HuH-7.5 (cell line): ENCODE results near the gene CASD1.

ENCODE experiments used
- DNase-seq: peaks from one replicate; pipeline ENCODE4 v3.0.0; 2011; ENCODE audit warnings: low spot score

Gene CASD1

DNA sequence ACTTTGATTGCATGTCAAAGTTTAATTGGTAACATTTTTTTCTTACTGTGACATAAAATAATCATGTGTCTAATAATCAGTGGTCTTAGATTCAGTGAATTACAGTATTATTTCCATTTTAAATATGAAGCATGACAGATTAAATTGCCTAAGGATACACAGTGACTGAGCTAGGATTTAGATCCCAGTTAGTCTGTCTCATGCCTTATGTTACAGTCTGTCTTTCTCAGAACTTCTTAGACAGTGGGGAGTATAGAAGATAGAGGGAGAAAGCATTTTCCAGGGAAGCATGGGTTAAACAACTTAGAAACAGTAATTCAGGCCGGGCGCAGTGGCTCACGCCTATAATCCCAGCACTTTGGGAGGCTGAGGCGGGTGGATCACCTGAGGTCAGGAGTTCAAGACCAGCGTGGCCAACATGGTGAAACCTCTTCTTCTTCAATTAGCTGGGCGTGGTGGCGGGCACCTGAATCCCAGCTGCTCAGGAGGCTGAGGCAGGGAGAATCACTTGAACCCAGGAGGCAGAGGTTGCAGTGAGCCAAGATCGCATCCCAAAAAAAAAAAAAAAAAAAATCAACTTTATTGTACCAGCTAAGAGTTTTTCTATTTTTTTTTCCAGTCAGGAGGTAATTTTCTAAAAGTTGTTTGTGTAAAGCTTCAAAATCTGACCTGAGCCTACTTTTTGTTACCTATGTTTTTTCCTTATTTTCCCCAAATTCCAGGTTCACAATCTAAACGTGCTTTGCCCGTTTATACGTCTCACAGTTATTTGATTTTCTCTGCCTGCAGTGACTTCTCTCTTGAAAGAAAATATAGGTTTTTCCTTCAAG, 3.3 kb downstream of the CASD1 start:
- DNase-seq: no peak

DNA sequence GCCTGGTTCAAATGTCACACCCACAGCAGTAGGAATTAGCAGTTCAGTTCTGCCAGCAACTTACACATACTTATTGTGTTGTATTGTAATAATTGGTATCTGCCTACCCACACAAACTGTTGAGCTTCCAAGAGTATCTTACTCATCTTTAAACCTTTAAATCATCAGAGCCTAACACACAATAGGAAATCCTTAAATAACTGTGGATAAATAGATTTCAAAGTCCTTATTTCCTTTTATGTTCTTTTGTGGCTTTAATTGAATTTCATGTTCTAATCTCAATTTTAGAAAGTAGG, 3.9 kb downstream of the CASD1 start:
- DNase-seq: no peak

GRCh38 chr7:94514140-94514889, 4.7 kb downstream of the CASD1 start:
- no peak for DNase-seq

- DNase-seq: no peak
These were observed 5.3 kb downstream of the CASD1 start for GRCh38 chr7:94514917-94515316.

DNA sequence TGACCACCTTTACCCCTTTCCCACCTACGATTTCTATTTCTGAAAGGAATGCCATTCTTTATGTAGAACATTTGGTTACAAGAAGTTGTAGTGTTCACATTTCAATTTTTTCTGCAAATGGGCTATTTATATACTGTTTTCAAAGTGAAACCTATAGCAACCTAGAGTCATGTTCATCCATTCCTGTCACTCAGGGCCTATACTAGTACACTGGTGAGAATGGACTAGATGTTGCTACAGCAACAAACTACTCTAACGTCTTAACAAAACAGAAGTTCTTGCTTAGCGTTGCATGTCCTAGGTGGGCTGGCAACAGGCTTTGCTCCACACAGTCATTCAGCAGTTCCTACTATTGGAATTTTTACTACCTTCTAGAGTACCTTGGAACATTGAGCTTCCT, 16.3 kb downstream of the CASD1 start:
- no peak for DNase-seq

DNA sequence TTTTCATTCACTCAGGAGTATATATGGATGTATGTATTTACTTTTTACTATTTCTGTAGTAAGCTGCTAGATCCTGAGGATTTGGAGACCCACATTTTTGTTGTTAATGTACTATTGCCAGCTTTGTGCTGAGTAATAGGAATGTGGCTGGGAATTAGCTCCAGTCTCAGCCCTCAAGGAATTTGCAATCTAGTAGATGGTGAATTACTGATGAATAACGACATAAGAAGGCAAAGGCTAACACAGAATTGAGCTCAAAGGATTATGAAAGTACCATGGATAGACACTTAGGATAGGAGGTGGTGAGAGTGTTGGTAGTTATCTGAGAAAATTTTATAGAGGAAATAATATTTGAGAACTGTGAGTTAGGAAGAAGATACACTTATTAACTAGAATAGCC, 19.9 kb downstream of the CASD1 start:
- DNase-seq: no peak

GRCh38 chr7:94530109-94530508, 20.5 kb downstream of the CASD1 start:
- DNase-seq: no peak

DNA sequence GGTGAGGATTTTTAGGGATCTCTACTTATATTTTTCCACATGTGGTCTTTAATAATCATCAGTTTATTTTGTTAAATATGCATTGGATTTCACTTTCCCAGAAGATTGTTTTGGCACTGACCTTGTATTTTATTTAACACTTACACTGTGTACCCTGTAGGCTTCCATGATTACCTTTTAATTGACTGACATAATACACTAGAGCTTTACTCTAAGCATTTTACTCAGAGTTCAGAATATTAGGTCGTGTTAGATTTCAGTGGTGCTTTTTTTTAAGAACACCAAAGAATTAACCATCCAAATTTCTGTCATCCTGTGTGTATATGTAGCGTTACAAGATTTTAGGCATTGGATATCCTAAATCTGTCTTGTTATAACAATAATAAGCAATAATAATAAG, 23.1 kb downstream of the CASD1 start:
- DNase-seq: no peak

DNA sequence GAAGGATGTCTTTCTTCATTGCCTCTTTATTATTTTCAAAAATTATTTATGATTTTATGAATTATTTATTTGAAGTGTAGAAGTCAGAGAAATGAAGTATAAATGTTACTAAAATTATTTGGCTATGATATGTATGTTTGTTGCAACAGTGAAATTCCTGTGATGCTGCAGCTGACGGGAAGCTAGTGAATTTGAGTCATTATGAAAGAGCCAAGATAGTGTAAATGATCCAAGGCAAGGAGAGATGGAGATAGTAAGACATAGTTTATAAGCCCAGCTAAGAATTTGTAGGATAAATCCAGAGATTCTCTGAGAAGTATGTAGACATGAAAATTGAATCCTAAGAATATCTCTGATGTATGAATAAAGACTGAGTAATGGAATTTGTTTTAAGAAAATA, 30.8 kb downstream of the CASD1 start:
- DNase-seq: no peak

DNA sequence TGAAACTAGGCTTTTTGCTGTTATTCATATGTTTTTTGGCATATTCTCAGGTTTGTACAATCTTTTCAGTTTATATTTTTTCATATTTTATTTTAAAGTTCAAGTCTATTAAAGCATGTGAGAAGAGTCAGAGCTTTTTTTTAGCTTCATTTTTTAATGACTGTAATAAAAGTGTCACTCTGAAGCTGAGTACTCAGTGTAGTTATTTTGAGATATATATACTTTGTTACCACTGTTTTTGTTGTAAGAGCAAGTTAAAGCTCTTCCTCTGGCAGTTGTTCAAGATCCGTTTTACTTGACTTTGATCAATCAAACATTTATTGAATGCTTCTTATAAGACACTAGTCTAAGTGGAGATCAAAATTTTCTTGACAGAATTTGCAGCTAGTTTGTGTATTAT, 37.5 kb downstream of the CASD1 start:
- no peak for DNase-seq

DNA sequence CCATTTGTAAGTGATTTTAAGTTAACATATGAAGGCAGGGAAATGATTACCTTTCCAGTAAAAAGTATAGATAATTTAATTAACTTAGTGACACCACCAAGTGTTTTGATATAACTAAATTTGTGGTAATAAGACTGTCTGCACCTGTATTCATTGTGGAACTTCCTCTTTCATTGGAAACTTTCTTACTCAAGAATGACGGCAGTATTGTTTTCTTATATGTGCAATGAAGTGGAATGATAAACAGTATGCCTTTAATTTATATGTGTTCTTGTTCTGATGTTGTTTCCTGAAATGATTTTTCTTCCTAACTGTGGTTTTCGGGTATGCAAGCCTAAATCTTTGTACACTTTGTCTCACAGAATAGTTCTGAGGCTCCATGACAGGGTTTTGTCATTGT, 46.4 kb downstream of the CASD1 start:
- no peak for DNase-seq

GRCh38 chr7:94557215-94557614, 47.6 kb downstream of the CASD1 start:
- no peak for DNase-seq

DNA sequence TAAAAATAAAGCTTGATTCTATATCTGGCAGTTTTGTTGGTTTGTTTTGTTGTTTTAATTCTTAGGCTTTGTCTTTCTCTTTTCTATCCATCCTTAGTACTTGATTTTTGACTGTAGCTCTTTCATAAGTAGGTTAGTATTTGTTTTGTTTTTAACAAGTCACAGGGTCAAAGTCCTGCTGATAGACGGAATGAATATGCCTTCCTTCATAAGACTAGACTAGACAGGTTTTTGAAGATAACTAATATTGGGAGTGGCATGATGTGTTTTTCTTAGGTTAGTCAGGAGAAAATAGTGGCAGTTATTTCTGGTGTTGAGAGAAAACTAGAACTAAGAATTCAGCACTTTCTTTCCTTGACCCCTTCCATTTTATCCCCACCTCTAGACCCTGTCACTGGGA, 50.4 kb downstream of the CASD1 start:
- no peak for DNase-seq

DNA sequence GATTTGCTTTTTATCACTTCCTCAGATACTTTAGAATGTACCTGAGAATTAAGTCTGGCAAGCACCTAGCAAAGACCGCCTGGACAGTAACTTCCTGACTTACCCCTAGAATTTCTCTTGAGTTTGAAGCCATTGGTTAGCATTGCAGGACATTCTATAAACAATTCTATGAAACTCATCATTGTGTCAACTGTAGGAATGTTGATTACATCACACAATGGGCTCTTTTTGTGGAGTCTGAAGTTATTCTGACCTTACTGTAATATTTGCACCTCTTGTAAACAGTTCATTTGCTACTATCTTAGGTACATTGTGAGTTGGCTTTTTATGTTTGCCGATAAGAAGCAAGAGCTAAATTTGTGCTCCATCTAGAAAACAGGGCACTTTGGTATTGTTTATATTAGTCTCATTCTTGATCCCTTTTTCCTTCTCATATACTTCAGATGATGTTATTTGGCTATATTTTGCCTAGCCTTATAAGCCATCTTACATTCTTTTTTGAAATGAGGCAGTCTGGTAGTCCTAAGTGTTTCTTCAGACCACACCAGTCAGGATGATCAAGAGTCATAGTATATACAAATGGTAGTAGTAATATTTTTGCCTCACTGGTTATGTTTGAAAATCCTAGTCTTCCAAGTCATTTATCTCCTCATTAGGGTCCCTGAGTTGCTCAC, 52.4 kb downstream of the CASD1 start:
- no peak for DNase-seq

- DNase-seq: no peak
These were observed 52.9 kb downstream of the CASD1 start for GRCh38 chr7:94562525-94562924.

GRCh38 chr7:94565247-94565894, 55.8 kb downstream of the CASD1 start:
- DNase-seq: no peak

DNA sequence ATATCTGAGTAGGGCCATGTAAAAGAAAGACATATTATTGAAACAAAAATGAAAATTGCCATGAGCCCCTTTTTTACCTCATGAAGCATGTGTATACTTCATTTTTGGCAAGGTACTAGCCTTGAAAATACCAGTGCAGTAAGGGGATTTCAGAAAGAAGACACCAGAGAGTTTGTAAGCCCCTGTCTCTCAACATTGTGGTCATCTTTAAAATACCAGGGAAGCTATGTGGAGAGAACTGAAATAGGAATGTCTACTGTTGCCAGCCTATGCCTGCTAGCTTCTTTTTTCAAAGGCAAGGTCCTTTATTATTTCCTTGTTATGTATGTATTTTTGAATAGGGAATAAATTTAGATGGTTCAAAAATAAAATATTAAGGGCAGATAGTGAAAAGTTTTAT, 57.8 kb downstream of the CASD1 start:
- DNase-seq: no peak

DNA sequence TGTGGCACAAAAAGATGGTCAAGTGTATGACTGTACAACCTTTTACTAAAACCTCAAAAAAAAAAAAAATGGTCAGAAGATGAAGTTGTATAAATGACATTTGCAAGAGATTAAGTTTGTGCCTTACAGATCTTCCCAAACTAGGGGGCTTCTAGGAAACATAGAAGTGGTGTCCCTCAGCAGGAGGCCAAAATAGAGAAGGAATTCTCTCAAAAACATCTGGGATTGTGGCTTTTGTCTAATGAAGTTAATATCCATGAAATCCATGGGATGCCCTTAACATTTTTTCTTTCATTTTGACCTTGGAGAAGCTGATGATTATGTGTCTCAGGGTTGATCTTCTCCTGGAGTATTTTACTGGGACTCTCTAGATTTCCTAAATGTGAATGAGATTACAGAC, 62.2 kb downstream of the CASD1 start:
- no peak for DNase-seq

GRCh38 chr7:94575646-94576045, 66.0 kb downstream of the CASD1 start:
- DNase-seq: no peak

DNA sequence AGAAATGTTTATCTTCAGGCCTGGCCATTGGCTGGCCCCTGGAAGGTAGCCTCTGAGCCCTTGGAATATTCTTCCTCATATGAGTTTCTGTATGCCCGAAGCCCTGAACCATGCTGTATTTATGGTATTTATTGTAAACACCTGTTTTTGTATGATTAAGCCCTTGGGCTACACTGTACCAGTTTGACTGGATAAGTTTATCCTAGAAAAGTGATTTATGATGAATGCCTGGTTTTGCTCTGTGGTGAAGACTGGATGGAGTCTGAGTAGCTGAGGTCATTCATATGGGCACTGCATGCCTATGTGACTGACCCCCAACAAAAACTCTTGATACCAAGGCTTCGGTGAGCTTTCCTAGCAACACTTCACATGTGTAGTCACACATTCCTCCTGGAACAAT, 66.7 kb downstream of the CASD1 start:
- no peak for DNase-seq

GRCh38 chr7:94577357-94577756, 67.7 kb downstream of the CASD1 start:
- no peak for DNase-seq

- no peak for DNase-seq
These were observed 69.0 kb downstream of the CASD1 start for GRCh38 chr7:94578614-94579013.

- DNase-seq: no peak
These were observed 69.9 kb downstream of the CASD1 start for GRCh38 chr7:94579470-94579869.
